H1 (cell line): ENCODE results near the gene SMARCD1. TPM values are rescaled to one million over a fixed set of nuclear protein-coding genes. Genes with fewer than 3 reads are reported as not detected.

ENCODE experiments used
- CTCF ChIA-PET: fragments of 300-600 bp; sonication (Branson Sonifier 250); formaldehyde crosslinking; loops from one replicate; lab custom pipeline; 2021; ENCODE audit not compliant: partially characterized antibody; lab: Charles Lee
- POLR2A ChIA-PET: fragments of 300-600 bp; sonication (Branson Sonifier 250); formaldehyde crosslinking; loops from one replicate; lab custom pipeline; 2021; ENCODE audit warnings: inconsistent platforms; ENCODE audit not compliant: partially characterized antibody; lab: Charles Lee
- DNase-seq, 2 experiments: peaks; one replicate each; pipeline versions ENCODE4 v3.0.0 to v3.0.0-alpha.2; 2010 to 2022; ENCODE audit warnings: low spot score in 2 of 2, low read depth in 1 of 2, mixed read lengths in 1 of 2
- FAIRE-seq: peaks from 2 replicates; lab custom pipeline; 2011; peaks lifted over from hg19 to GRCh38; lab: Jason Lieb, UNC
- H2AFZ ChIP-seq: 2 replicates; pipeline ENCODE4 v1.8.1; 2012; ENCODE audit warnings: low read length, inconsistent platforms
- H2AK5ac ChIP-seq: 2 replicates; pipeline ENCODE4 v1.6.1; 2013; ENCODE audit warnings: low read depth, low read length
- H2BK120ac ChIP-seq: replicated peaks from 2 replicates; pipeline ENCODE3; 2013; ENCODE audit warnings: low read depth, low read length, inconsistent platforms
- H2BK12ac ChIP-seq: 2 replicates; pipeline ENCODE4 v1.6.1; 2013; ENCODE audit warnings: low read depth, low read length
- H2BK15ac ChIP-seq: 2 replicates; pipeline ENCODE4 v1.6.1; 2013; ENCODE audit warnings: low read length
- H2BK20ac ChIP-seq: 2 replicates; pipeline ENCODE4 v1.6.1; 2013; ENCODE audit warnings: low read length
- H2BK5ac ChIP-seq: 2 replicates; pipeline ENCODE4 v1.6.1; 2013; ENCODE audit warnings: low read depth, low read length
- H3K14ac ChIP-seq: 2 replicates; pipeline ENCODE4 v1.6.1; 2013; ENCODE audit warnings: inconsistent platforms; ENCODE audit not compliant: insufficient read length
- H3K18ac ChIP-seq: 2 replicates; pipeline ENCODE4 v1.6.1; 2013; ENCODE audit warnings: low read length; ENCODE audit errors: extremely low read depth
- H3K23ac ChIP-seq: 2 replicates; pipeline ENCODE4 v1.6.1; 2013; ENCODE audit warnings: inconsistent platforms; ENCODE audit not compliant: insufficient read length
- H3K23me2 ChIP-seq: 2 replicates; pipeline ENCODE4 v1.6.1; 2013; ENCODE audit warnings: low read depth, low read length
- H3K27ac ChIP-seq: 2 replicates; pipeline ENCODE4 v1.6.1; 2011; ENCODE audit warnings: low read depth, low read length, inconsistent platforms
- H3K27me3 ChIP-seq, 4 experiments: replicated peaks in 1 of 4; 1 replicate in 1 of 4; 2 replicates in 3 of 4; pipeline versions ENCODE4 v1.6.1 to v1.8.1; 2011 to 2013; ENCODE audit warnings: low read length in 3 of 4, mild to moderate bottlenecking in 3 of 4, inconsistent platforms in 2 of 4, mixed read lengths in 2 of 4, moderate library complexity in 1 of 4; ENCODE audit not compliant: control insufficient read depth in 3 of 4, insufficient read depth in 3 of 4; ENCODE audit errors: extremely low read depth in 1 of 4
- H3K36me3 ChIP-seq, 4 experiments: 2 replicates each; pipeline versions ENCODE4 v1.6.1 to v1.8.1; 2011 to 2013; ENCODE audit warnings: mild to moderate bottlenecking in 4 of 4, low read length in 3 of 4, moderate library complexity in 2 of 4, control low read depth in 1 of 4, inconsistent platforms in 1 of 4; ENCODE audit not compliant: insufficient read depth in 4 of 4, control insufficient read depth in 2 of 4
- H3K4ac ChIP-seq: replicated peaks from 2 replicates; pipeline ENCODE3; 2013; ENCODE audit warnings: low read length, low read depth, mixed read lengths, inconsistent platforms; ENCODE audit not compliant: insufficient read length
- H3K4me1 ChIP-seq, 4 experiments: replicated peaks in 1 of 4; 1 replicate in 1 of 4; 2 replicates in 3 of 4; pipeline versions ENCODE4 v1.6.1 to v1.8.1; 2011 to 2013; ENCODE audit warnings: low read length in 3 of 4, inconsistent platforms in 2 of 4, mixed read lengths in 1 of 4; ENCODE audit not compliant: insufficient read depth in 4 of 4, control insufficient read depth in 3 of 4
- H3K4me2 ChIP-seq, 2 experiments: 2 replicates each; pipeline versions ENCODE4 v1.6.1 to v1.8.1; 2011 to 2013; ENCODE audit warnings: low read depth in 2 of 2, low read length in 2 of 2, control low read depth in 1 of 2, inconsistent platforms in 1 of 2, mild to moderate bottlenecking in 1 of 2; ENCODE audit not compliant: insufficient read depth in 1 of 2
- H3K4me3 ChIP-seq, 4 experiments: fragments of 200-600, 300-600 bp in 1 of 4; sonication (generic), shearing (Covaris generic), sonication (Bioruptor Twin) in 1 of 4; 2 replicates each; pipeline versions ENCODE4 v1.5.1 to v1.8.1; 2011 to 2016; ENCODE audit warnings: low read length in 4 of 4, low read depth in 3 of 4, control low read depth in 2 of 4, inconsistent platforms in 2 of 4, mild to moderate bottlenecking in 2 of 4, mixed read lengths in 1 of 4, moderate library complexity in 1 of 4; ENCODE audit not compliant: insufficient read depth in 2 of 4; ENCODE audit errors: extremely low read depth in 1 of 4
- H3K56ac ChIP-seq: replicated peaks from 2 replicates; pipeline ENCODE3; 2013; ENCODE audit warnings: low read depth, mild to moderate bottlenecking, mixed read lengths, low read length, inconsistent platforms; ENCODE audit not compliant: insufficient read length
- H3K79me1 ChIP-seq: 2 replicates; pipeline ENCODE4 v1.6.1; 2013; ENCODE audit warnings: low read depth, low read length, control low read depth
- H3K79me2 ChIP-seq, 2 experiments: 2 replicates each; pipeline versions ENCODE4 v1.6.1 to v1.8.1; 2012 to 2013; ENCODE audit warnings: low read length in 2 of 2, mild to moderate bottlenecking in 2 of 2, inconsistent platforms in 1 of 2; ENCODE audit not compliant: insufficient read depth in 2 of 2, control insufficient read depth in 1 of 2
- H3K9ac ChIP-seq, 4 experiments: replicated peaks in 1 of 4; 1 replicate in 1 of 4; 2 replicates in 3 of 4; pipeline versions ENCODE4 v1.6.1 to v1.8.1; 2011 to 2013; ENCODE audit warnings: low read depth in 3 of 4, low read length in 3 of 4, control low read depth in 2 of 4, mild to moderate bottlenecking in 2 of 4, moderate library complexity in 2 of 4, inconsistent platforms in 1 of 4; ENCODE audit errors: extremely low read depth in 1 of 4
- H3K9me3 ChIP-seq, 2 experiments: 2 replicates each; pipeline versions ENCODE4 v1.6.1 to v1.8.1; 2012 to 2013; ENCODE audit warnings: mild to moderate bottlenecking in 2 of 2, moderate library complexity in 2 of 2, control low read depth in 1 of 2, inconsistent platforms in 1 of 2, low read depth in 1 of 2, low read length in 1 of 2, mixed read lengths in 1 of 2; ENCODE audit not compliant: insufficient read depth in 2 of 2
- H4K20me1 ChIP-seq, 2 experiments: replicated peaks in 1 of 2; 2 replicates each; pipeline versions ENCODE3 to v1.8.1; 2011 to 2013; ENCODE audit warnings: inconsistent platforms in 2 of 2, low read length in 2 of 2, mild to moderate bottlenecking in 1 of 2; ENCODE audit not compliant: insufficient read depth in 2 of 2, control insufficient read depth in 1 of 2
- H4K5ac ChIP-seq: 2 replicates; pipeline ENCODE4 v1.6.1; 2013; ENCODE audit warnings: low read length, low read depth, mixed read lengths, inconsistent platforms; ENCODE audit not compliant: insufficient read length
- H4K8ac ChIP-seq: 2 replicates; pipeline ENCODE4 v1.8.0; 2013; ENCODE audit warnings: mild to moderate bottlenecking, moderate library complexity, low read length, inconsistent platforms; ENCODE audit not compliant: insufficient read depth; ENCODE audit errors: extremely low read depth
- H4K91ac ChIP-seq: replicated peaks from 2 replicates; pipeline ENCODE3; 2013; ENCODE audit warnings: low read length, mixed read lengths, inconsistent platforms; ENCODE audit not compliant: insufficient read length
- POLR2A ChIP-seq, 2 experiments: IDR thresholded peaks; 1 replicate in 1 of 2; 2 replicates in 1 of 2; pipeline ENCODE4 v1.6.1; 2011; ENCODE audit warnings: low read depth in 2 of 2, low read length in 2 of 2, mild to moderate bottlenecking in 2 of 2; ENCODE audit errors: control extremely low read depth in 1 of 2
- POLR2AphosphoS5 ChIP-seq: IDR thresholded peaks from 2 replicates; pipeline ENCODE4 v1.6.1; 2011; ENCODE audit warnings: low read depth, low read length
- WGBS, 2 experiments: shearing (Covaris generic) in 1 of 2; methylation state at CpG; one replicate each; pipeline versions ENCODE4 v1.1.6 to v1.1.7; 2013 to 2015; ENCODE audit warnings: low lambda C conversion rate in 2 of 2, mixed read lengths in 2 of 2, inconsistent platforms in 1 of 2, low coverage in 1 of 2, missing lambda C conversion rate in 1 of 2; ENCODE audit not compliant: insufficient replicate concordance in 2 of 2, insufficient coverage in 1 of 2, insufficient read length in 1 of 2; ENCODE audit errors: extremely low coverage in 1 of 2, missing lambda C conversion rate in 1 of 2; 5-methylcytosine and 5-hydroxymethylcytosine counted together
- polyA plus RNA-seq, 7 experiments: library from polyadenylated mRNA; depleted of rRNA in 3 of 7; stranded (reverse) in 5 of 7; unstranded in 2 of 7; fragments of >200 nt in 5 of 7; fragments of 200-250 nt in 2 of 7; gene quantifications; 1 replicate in 5 of 7; 2 replicates in 1 of 7; 4 replicates in 1 of 7; pipeline versions ENCODE4 v1.2.1 to v1.2.3, GENCODE V29; 2011 to 2013; ENCODE audit warnings: missing spikeins in 2 of 7, mixed read lengths in 2 of 7
- total RNA-seq: library from RNA; stranded (reverse); fragmentation: NEBNext Ultra II Directional; extraction: Animal tissue kit (Norgen Biotek cat#: 25700); gene quantifications from 2 replicates; pipeline ENCODE4 v1.2.1, GENCODE V29; 2021
- TF ChIP-seq, protein P1 (sequence below): IDR thresholded peaks from 2 replicates; pipeline ENCODE4 v1.6.1; 2012; ENCODE audit warnings: inconsistent platforms

The SMARCD1 gene
- total and polyA plus RNA-seq, 2 of the 8 experiments (the other 6 are each of a cell fraction or from before 2014, with no cell fraction given) = 128 to 130 TPM

- Histone ChIP-seq H3K9me3 (no peaks in the 10 kb centered on the region), H3K56ac (no peak overlapping the region), H3K4ac (no peak overlapping the region), H3K79me2 (no peaks in the 10 kb centered on the region), H3K27me3 (peaks cover 19 to 63% (median 47%) of the 10 kb centered on the region in 4 experiments), H2AK5ac (no peak overlapping the region), H2BK15ac (no peak overlapping the region), H4K5ac (no peak overlapping the region), H2BK120ac (no peak overlapping the region), H3K9ac (no peak overlapping the region), H3K4me2 (no peak overlapping the region), H3K27ac (no peak overlapping the region), H2BK20ac (no peak overlapping the region), H4K20me1 (peaks cover 2 to 4% of the 10 kb centered on the region in 2 experiments), H3K14ac (no peak overlapping the region), H2BK5ac (no peak overlapping the region), H3K36me3 (no peaks in the 10 kb centered on the region), H3K23me2 (peaks cover 8% of the 10 kb centered on the region), H3K18ac (no peak overlapping the region), H4K91ac (no peak overlapping the region), H2BK12ac (no peak overlapping the region), H2AFZ (no peak overlapping the region), H3K4me1 (peaks cover 3 to 9% (median 8%) of the 10 kb centered on the region in 4 experiments), H3K23ac (no peak overlapping the region), H3K4me3 (no peak overlapping the region), H3K79me1 (no peaks in the 10 kb centered on the region), H4K8ac (peak overlapping the region; percentile 22; the same call in 1 of the 2 replicates)
- WGBS, 2 experiments = 87% methylated on average over 12 of the region's 12 CpGs; no CpG with 5 or more reads in 1 of the 2 experiments
- ChIA-PET CTCF (interaction anchor here (0.6 to 22.8 kb wide), 8 partner anchors 12 to 1325 kb away, joined by 3 to 420 read pairs (median 3); partner anchors contain the start of gene AQP6), POLR2A (interaction anchor here (0.5 to 0.8 kb wide), 3 partner anchors 9 to 236 kb away, joined by 3 read pairs; partner anchors contain the start of gene RACGAP1)
- DNase-seq = no peak
- FAIRE-seq = no peak
- TF ChIP-seq, protein P1, sequence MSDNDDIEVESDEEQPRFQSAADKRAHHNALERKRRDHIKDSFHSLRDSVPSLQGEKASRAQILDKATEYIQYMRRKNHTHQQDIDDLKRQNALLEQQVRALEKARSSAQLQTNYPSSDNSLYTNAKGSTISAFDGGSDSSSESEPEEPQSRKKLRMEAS = no peak
- TF ChIP-seq POLR2A (IDR thresholded peaks at IDR 0.05; ENCODE audit: control extremely low read depth in 1 of 2, low read depth in 2 of 2, low read length in 2 of 2) (no peak), POLR2AphosphoS5 (no peak)
Measured at GRCh38 chr12:50059440-50060119, 25.6 kb upstream of the SMARCD1 start.
